Neural progenitor cell (in vitro differentiated cells): ENCODE data around the gene ZCCHC18. TPM values are rescaled to one million over a fixed set of nuclear protein-coding genes. Genes with fewer than 3 reads are reported as not detected.
"Not testable (repeated sequence)": the region's sequence is repeated elsewhere in the genome, so short reads cannot be mapped to it uniquely, and the experiment has no call there.

Experiments
- DNase-seq: peaks from one replicate; pipeline ENCODE4 v3.0.0-alpha.2; 2016; ENCODE audit warnings: low spot score
- H2AFZ ChIP-seq: fragments of 200-600 bp; sonication (generic); replicated peaks from 2 replicates; pipeline ENCODE4 v1.6.1; 2016; ENCODE audit warnings: antibody characterized with exemption
- H3F3A ChIP-seq: fragments of 200-600 bp; sonication (generic); 2 replicates; pipeline ENCODE4 v1.6.1; 2016; ENCODE audit warnings: antibody characterized with exemption, low read depth
- H3K27ac ChIP-seq: fragments of 200-600 bp; sonication (generic); 2 replicates; pipeline ENCODE4 v1.5.1; 2016; ENCODE audit warnings: mild to moderate bottlenecking
- H3K27me3 ChIP-seq: fragments of 200-600 bp; sonication (generic); 2 replicates; pipeline ENCODE4 v1.6.1; 2016; ENCODE audit warnings: mild to moderate bottlenecking, moderate library complexity
- H3K36me3 ChIP-seq: fragments of 200-600 bp; sonication (generic); 2 replicates; pipeline ENCODE4 v1.5.1; 2016
- H3K4me1 ChIP-seq: fragments of 200-600 bp; sonication (generic); 2 replicates; pipeline ENCODE4 v1.6.1; 2016; ENCODE audit warnings: mixed run types
- H3K4me2 ChIP-seq: fragments of 200-600 bp; sonication (generic); 2 replicates; pipeline ENCODE4 v1.6.1; 2016
- H3K4me3 ChIP-seq: fragments of 200-600 bp; sonication (generic); 2 replicates; pipeline ENCODE4 v1.5.1; 2016
- H3K79me2 ChIP-seq: fragments of 200-600 bp; sonication (generic); 2 replicates; pipeline ENCODE4 v1.6.1; 2016; ENCODE audit warnings: low read depth
- H3K9ac ChIP-seq: fragments of 200-600 bp; sonication (generic); 2 replicates; pipeline ENCODE4 v1.6.1; 2016
- H3K9me3 ChIP-seq: fragments of 200-600 bp; sonication (generic); 2 replicates; pipeline ENCODE4 v1.5.1; 2016; ENCODE audit warnings: low read depth
- H4K20me1 ChIP-seq: fragments of 200-600 bp; sonication (generic); 2 replicates; pipeline ENCODE4 v1.6.1; 2016; ENCODE audit warnings: low read depth
- H3K27ac Mint-ChIP-seq: 3 replicates; pipeline ENCODE4 v1.8.0; 2021; ENCODE audit warnings: mixed read lengths
- H3K27me3 Mint-ChIP-seq: 2 replicates; pipeline ENCODE4 v1.8.0; 2022; ENCODE audit warnings: low read depth, mild to moderate bottlenecking, inconsistent platforms, moderate library complexity, mixed read lengths; ENCODE audit not compliant: insufficient read depth
- H3K36me3 Mint-ChIP-seq: 3 replicates; pipeline ENCODE4 v1.8.0; 2021; ENCODE audit warnings: mixed read lengths
- H3K4me1 Mint-ChIP-seq: 3 replicates; pipeline ENCODE4 v1.8.0; 2021; ENCODE audit warnings: mixed read lengths
- H3K4me3 Mint-ChIP-seq: 3 replicates; pipeline ENCODE4 v1.8.0; 2021; ENCODE audit warnings: mild to moderate bottlenecking, moderate library complexity, mixed read lengths
- H3K9me3 Mint-ChIP-seq: 3 replicates; pipeline ENCODE4 v1.8.0; 2020; ENCODE audit warnings: mixed read lengths
- EZH2 ChIP-seq: fragments of 200-600 bp; sonication (generic); IDR thresholded peaks from 2 replicates; pipeline ENCODE4 v1.6.1; 2017; ENCODE audit warnings: antibody characterized with exemption, mild to moderate bottlenecking, moderate library complexity
- EZH2phosphoT487 ChIP-seq: fragments of 200-600 bp; sonication (generic); IDR thresholded peaks from 2 replicates; pipeline ENCODE4 v1.6.1; 2017; ENCODE audit warnings: antibody characterized with exemption
- total RNA-seq: library from RNA; depleted of rRNA; stranded (reverse); fragments of >200 nt; gene quantifications from 2 replicates; pipeline ENCODE4 v1.2.3, GENCODE V29; 2015; ENCODE audit warnings: low replicate concordance
- TF ChIP-seq, protein P1 (sequence below): fragments of 200-600 bp; sonication (generic); IDR thresholded peaks from 2 replicates; pipeline ENCODE4 v1.5.1; 2017; ENCODE audit warnings: antibody characterized with exemption, mild to moderate bottlenecking

ZCCHC18 gene
- 4.6 and 5.1 TPM in 2 replicates for total RNA-seq

DNA sequence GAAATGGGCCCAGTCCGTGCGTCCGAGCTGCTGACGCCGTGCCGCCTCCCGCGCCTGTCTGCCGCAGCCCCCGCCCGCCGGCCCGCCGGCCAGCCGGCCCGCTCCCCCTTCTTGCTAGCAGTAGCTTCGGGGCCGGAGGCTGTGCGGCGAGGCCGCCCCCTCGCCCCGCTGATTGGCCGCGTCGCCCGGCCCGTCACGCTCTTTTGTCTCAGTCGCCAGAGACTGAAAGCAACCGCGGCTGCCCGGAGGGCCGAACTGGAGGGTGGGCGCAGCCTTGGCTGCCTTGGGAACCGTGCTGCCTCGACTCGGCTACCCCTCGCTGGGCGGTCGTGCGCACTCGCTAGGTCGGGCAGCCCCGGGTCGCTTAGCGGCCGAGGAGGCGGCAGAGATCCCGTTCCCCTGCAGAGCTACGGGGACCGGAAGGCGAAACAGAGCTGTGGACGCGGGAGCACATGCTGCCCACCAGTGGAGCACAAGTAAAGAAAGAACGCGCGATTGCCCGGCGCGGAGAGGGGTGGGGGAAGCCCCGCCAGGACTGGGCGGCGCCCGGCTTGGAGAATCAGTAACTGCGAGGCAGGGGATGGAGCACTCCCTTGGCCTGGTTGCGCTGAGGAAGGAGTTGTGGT, at the start of gene ZCCHC18:
TSS of gene ZCCHC18 (plus strand) at position 198 of the 626 bp plus-strand sequence. CDS start 1,589 bp downstream, outside the sequence.
- peak within 1 kb of the TSS; percentile 82 for H3K4me2 ChIP-seq
- H3K4me3 ChIP-seq: peak within 1 kb of the TSS; percentile 63
- H3K4me3 Mint-ChIP-seq: peak within 1 kb of the TSS; percentile 96
- peak; percentile 91 for DNase-seq
- H3K27me3 ChIP-seq: no peaks in the 10 kb centered on the region
- peak within 1 kb of the TSS; percentile 82 for H2AFZ ChIP-seq
- H3K4me1 ChIP-seq: peaks cover 18% of the 10 kb centered on the region
- H3K9me3 ChIP-seq: no peaks in the 10 kb centered on the region
- H3F3A ChIP-seq: peaks cover 22% of the 10 kb centered on the region
- H3K9ac ChIP-seq: peak within 1 kb of the TSS; percentile 52
- peak within 1 kb of the TSS; percentile 97 for H3K27ac Mint-ChIP-seq
- H3K27ac ChIP-seq: peak within 1 kb of the TSS; percentile 76
- peaks cover 65% of the 10 kb centered on the region for H3K4me1 Mint-ChIP-seq
- TF ChIP-seq EZH2phosphoT487 (no peak), EZH2 (no peak)
- TF ChIP-seq, protein P1, sequence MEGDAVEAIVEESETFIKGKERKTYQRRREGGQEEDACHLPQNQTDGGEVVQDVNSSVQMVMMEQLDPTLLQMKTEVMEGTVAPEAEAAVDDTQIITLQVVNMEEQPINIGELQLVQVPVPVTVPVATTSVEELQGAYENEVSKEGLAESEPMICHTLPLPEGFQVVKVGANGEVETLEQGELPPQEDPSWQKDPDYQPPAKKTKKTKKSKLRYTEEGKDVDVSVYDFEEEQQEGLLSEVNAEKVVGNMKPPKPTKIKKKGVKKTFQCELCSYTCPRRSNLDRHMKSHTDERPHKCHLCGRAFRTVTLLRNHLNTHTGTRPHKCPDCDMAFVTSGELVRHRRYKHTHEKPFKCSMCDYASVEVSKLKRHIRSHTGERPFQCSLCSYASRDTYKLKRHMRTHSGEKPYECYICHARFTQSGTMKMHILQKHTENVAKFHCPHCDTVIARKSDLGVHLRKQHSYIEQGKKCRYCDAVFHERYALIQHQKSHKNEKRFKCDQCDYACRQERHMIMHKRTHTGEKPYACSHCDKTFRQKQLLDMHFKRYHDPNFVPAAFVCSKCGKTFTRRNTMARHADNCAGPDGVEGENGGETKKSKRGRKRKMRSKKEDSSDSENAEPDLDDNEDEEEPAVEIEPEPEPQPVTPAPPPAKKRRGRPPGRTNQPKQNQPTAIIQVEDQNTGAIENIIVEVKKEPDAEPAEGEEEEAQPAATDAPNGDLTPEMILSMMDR: no peak
- H3K36me3 ChIP-seq: no peaks in the 10 kb centered on the region
- H4K20me1 ChIP-seq: peaks cover 8% of the 10 kb centered on the region
- H3K27me3 Mint-ChIP-seq: peaks cover 3% of the 10 kb centered on the region
- H3K79me2 ChIP-seq: no peaks in the 10 kb centered on the region
- H3K9me3 Mint-ChIP-seq: no peaks in the 10 kb centered on the region
- peaks cover 6% of the 10 kb centered on the region for H3K36me3 Mint-ChIP-seq

DNA sequence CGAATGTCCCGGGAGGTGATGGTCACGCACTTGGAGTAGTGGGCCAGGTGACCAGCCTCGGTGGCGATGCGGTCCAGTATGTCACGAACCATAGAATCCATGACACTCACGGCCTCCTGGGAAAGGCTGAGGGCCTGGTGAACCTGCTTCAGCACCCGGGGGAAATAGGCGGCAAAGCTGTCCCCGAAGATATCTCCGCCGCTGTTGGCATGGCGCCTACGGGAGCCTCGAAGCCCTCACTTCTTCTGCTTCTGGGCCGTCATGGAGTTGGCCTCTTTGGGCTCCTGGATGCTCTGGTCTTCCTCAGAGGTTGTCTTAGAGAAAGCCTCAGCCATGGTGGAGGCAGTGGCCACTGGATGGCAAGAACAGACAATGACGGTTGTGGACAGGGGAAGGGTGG, 49.7 kb upstream of the ZCCHC18 start:
- not testable (repeated sequence) for DNase-seq, H3K4me1 ChIP-seq, H3K9me3 Mint-ChIP-seq, H3K27me3 ChIP-seq, H3F3A ChIP-seq, H3K36me3 ChIP-seq, H3K27me3 Mint-ChIP-seq, H3K4me3 ChIP-seq, H4K20me1 ChIP-seq, H3K9ac ChIP-seq, H3K36me3 Mint-ChIP-seq, H3K4me2 ChIP-seq, H3K4me1 Mint-ChIP-seq, H3K9me3 ChIP-seq, H2AFZ ChIP-seq, H3K27ac ChIP-seq, H3K79me2 ChIP-seq, H3K4me3 Mint-ChIP-seq, H3K27ac Mint-ChIP-seq

DNA sequence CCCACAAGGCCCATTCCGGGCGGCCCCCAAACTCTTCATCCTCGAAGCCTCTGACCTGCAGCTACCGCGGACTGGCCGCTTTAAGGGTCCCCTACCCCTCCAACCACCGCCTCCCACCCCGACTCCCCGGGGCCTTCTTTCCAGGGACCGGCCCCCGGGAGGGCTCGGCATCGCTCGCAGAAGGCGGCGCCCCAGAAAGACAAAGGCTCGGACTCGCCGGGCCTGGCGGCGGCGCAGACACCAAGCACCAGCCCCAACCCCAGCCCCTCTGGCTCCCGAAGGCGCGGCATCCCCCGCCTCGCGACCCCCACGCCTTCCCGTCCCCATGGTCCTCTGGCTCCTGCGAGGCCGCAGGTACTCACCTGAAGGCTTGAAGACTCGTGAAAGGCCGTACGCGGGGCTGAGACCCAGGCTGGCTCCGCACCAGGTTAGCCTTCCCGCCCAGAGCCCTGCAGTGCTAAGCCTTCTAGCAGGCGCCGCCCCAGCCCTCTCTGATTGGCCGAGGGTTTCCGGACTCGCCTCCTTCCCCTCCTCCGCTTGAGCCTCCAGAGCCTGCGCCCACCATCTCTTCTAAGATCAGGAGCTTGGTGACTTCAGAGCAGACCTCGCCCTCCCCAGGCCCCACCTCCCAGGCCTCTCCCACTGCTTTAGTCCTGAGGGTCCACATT, 36.4 kb upstream of the ZCCHC18 start, which contains the start of gene TMSB15C:
TSS of gene TMSB15C (minus strand) at position 459 of the 668 bp plus-strand sequence.
- H3K4me3 ChIP-seq, DNase-seq, H3K36me3 ChIP-seq, H2AFZ ChIP-seq, H3K9me3 ChIP-seq, H3K9ac ChIP-seq, H3K4me2 ChIP-seq, H3K4me1 ChIP-seq, H3F3A ChIP-seq, H3K4me1 Mint-ChIP-seq, H3K9me3 Mint-ChIP-seq, H3K27ac ChIP-seq, H3K36me3 Mint-ChIP-seq, H3K79me2 ChIP-seq, H4K20me1 ChIP-seq, H3K27me3 Mint-ChIP-seq, H3K27ac Mint-ChIP-seq, H3K27me3 ChIP-seq, H3K4me3 Mint-ChIP-seq: not testable (repeated sequence)

DNA sequence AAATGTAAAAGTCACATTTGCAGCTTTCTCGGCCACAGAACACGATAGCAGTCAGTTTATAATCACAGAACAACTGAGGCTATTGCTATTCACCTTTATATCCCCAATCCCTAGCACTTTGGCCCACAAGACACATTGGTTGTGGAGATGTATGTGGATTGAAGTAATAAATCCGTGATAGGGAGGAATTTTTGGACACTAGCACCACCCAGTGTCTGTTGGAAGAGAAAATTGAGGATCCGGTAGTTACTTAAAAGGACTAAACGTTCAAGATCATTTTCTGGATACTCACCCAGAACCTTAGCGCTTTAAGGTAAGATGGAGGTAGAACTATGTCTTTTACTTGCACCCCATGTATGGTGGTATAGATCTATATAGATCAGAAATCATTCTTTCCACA, 34.5 kb upstream of the ZCCHC18 start:
- H3K9ac ChIP-seq, H2AFZ ChIP-seq, H3K27me3 ChIP-seq, H3K27ac ChIP-seq, H3K79me2 ChIP-seq, H3K4me3 ChIP-seq, H3K4me2 ChIP-seq, DNase-seq, H3K36me3 Mint-ChIP-seq, H3K9me3 ChIP-seq, H4K20me1 ChIP-seq, H3K36me3 ChIP-seq, H3K27me3 Mint-ChIP-seq, H3K4me1 Mint-ChIP-seq, H3K27ac Mint-ChIP-seq, H3K4me3 Mint-ChIP-seq, H3F3A ChIP-seq, H3K4me1 ChIP-seq, H3K9me3 Mint-ChIP-seq: not testable (repeated sequence)
